ENCODE measurements around the gene PDE7B. TPM values are rescaled to one million over a fixed set of nuclear protein-coding genes. Genes with fewer than 3 reads are reported as not detected.

PDE7B gene
- total and polyA plus RNA-seq, 4 donors: 0.75 to 5.2 (median 1.3) TPM

DNA sequence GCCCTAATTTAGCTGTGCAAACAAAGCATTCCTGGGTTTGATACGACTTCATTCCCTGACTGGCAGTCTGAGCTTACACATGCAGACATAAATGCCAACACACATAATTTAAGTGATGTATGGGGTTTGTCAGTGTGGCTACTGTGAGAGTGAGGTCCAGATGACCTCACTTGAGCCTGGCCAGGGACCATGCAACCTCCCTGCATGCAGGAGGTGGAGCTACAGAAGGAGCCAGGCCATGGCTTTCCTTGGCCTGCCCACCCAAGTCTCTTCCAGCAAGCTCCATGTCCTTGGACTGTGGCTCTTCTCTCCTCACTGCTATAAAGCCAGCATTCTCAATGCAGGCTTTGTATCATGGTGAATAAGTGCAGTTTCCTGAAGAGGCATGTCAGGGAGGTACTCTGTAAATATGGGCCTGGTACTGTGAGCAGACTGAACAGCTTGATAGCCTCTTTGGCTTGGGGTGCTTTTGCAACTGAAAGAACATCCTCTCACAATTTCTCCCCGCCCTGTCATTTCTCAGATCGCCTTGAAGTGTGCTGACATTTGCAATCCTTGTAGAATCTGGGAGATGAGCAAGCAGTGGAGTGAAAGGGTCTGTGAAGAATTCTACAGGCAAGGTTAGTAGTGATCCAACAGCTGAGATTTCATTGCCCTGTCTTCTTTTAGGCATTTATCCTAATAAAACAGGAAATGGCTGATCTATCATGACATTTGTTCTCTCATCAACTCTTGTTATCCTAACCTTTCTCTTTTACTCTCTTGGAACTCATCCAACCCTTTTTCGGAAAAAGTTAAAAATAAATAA is 329.4 kb downstream of the PDE7B start:
- TF ChIP-seq, protein P1, sequence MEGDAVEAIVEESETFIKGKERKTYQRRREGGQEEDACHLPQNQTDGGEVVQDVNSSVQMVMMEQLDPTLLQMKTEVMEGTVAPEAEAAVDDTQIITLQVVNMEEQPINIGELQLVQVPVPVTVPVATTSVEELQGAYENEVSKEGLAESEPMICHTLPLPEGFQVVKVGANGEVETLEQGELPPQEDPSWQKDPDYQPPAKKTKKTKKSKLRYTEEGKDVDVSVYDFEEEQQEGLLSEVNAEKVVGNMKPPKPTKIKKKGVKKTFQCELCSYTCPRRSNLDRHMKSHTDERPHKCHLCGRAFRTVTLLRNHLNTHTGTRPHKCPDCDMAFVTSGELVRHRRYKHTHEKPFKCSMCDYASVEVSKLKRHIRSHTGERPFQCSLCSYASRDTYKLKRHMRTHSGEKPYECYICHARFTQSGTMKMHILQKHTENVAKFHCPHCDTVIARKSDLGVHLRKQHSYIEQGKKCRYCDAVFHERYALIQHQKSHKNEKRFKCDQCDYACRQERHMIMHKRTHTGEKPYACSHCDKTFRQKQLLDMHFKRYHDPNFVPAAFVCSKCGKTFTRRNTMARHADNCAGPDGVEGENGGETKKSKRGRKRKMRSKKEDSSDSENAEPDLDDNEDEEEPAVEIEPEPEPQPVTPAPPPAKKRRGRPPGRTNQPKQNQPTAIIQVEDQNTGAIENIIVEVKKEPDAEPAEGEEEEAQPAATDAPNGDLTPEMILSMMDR (IDR thresholded peaks at IDR 0.05; ENCODE audit: low read depth, low read length, missing input control): no peak
- TF ChIP-seq RXRA (IDR thresholded peaks at IDR 0.05): no peak
- peak; percentile 7 for TF ChIP-seq FOXA2 (IDR thresholded peaks at IDR 0.05)
- TF ChIP-seq, protein P2, sequence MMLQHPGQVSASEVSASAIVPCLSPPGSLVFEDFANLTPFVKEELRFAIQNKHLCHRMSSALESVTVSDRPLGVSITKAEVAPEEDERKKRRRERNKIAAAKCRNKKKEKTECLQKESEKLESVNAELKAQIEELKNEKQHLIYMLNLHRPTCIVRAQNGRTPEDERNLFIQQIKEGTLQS (IDR thresholded peaks at IDR 0.05): no peak
- TF ChIP-seq YY1 (IDR thresholded peaks at IDR 0.05): peak; percentile 34
- no peak for TF ChIP-seq EGR1 (IDR thresholded peaks at IDR 0.05; ENCODE audit: low read depth in 2 of 2)
- Histone ChIP-seq H3K27ac (ENCODE audit: low read depth in 1 of 2, low read length in 2 of 2) (no peak overlapping the region), H3K27me3 (ENCODE audit: control insufficient read depth in 4 of 4, insufficient read depth in 4 of 4, low read length in 3 of 4) (no peaks in the 10 kb centered on the region), H3K4me1 (ENCODE audit: control insufficient read depth in 4 of 4, insufficient read depth in 4 of 4, low read length in 3 of 4) (peaks cover 0 to 9% (median 5%) of the 10 kb centered on the region in 4 donors), H3K9ac (ENCODE audit: low read depth in 1 of 2, low read length in 2 of 2) (no peak overlapping the region), H3K36me3 (ENCODE audit: control insufficient read depth in 4 of 4, insufficient read depth in 3 of 4, low read depth in 1 of 4, low read length in 3 of 4) (no peaks in the 10 kb centered on the region), H3K9me3 (ENCODE audit: control insufficient read depth in 4 of 4, low read length in 3 of 4) (no peaks in the 10 kb centered on the region), H3K4me3 (ENCODE audit: low read depth in 1 of 3, low read length in 3 of 3) (no peak overlapping the region)
- WGBS: 70% methylated on average over 4 of the region's 4 CpGs
- DNase-seq (ENCODE audit: low spot score): no peak

DNA sequence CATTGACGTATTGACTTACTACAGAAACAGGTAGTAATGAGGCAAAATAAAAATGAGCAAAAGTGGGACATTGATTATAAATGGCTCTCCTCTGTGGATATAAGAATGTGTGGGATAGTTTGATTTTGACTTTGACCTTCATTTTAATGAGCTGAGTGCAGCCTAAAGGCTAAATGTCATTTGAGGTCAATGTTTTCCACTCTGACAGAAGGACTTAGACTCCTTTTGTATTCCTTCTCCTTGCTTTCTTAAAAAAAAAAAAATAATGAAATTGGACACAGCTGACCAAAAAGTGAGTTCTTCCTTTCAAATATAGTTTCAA is 330.0 kb downstream of the PDE7B start:
- Histone ChIP-seq H3K4me3 (ENCODE audit: low read depth in 1 of 3, low read length in 3 of 3) (no peak overlapping the region), H3K9ac (ENCODE audit: low read depth in 1 of 2, low read length in 2 of 2) (no peak overlapping the region), H3K4me1 (ENCODE audit: control insufficient read depth in 4 of 4, insufficient read depth in 4 of 4, low read length in 3 of 4) (peaks cover 0 to 9% (median 5%) of the 10 kb centered on the region in 4 donors), H3K9me3 (ENCODE audit: control insufficient read depth in 4 of 4, low read length in 3 of 4) (no peaks in the 10 kb centered on the region), H3K27ac (ENCODE audit: low read depth in 1 of 2, low read length in 2 of 2) (no peak overlapping the region), H3K36me3 (ENCODE audit: control insufficient read depth in 4 of 4, insufficient read depth in 3 of 4, low read depth in 1 of 4, low read length in 3 of 4) (no peaks in the 10 kb centered on the region), H3K27me3 (ENCODE audit: control insufficient read depth in 4 of 4, insufficient read depth in 4 of 4, low read length in 3 of 4) (no peaks in the 10 kb centered on the region)
- DNase-seq (ENCODE audit: low spot score): no peak
- 45% methylated on average over 1 of the region's 1 CpG for WGBS
- TF ChIP-seq, protein P3, sequence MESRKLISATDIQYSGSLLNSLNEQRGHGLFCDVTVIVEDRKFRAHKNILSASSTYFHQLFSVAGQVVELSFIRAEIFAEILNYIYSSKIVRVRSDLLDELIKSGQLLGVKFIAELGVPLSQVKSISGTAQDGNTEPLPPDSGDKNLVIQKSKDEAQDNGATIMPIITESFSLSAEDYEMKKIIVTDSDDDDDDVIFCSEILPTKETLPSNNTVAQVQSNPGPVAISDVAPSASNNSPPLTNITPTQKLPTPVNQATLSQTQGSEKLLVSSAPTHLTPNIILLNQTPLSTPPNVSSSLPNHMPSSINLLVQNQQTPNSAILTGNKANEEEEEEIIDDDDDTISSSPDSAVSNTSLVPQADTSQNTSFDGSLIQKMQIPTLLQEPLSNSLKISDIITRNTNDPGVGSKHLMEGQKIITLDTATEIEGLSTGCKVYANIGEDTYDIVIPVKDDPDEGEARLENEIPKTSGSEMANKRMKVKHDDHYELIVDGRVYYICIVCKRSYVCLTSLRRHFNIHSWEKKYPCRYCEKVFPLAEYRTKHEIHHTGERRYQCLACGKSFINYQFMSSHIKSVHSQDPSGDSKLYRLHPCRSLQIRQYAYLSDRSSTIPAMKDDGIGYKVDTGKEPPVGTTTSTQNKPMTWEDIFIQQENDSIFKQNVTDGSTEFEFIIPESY (IDR thresholded peaks at IDR 0.05): no peak
- TF ChIP-seq JUND (IDR thresholded peaks at IDR 0.05) (no peak), SP1 (IDR thresholded peaks at IDR 0.05) (peak; percentile 48), HNF4A (conservative IDR thresholded peaks at IDR 0.05) (peak; percentile 44 to 55), GABPA (IDR thresholded peaks at IDR 0.05 in 1 of 2, conservative IDR thresholded peaks at IDR 0.05 in 1 of 2) (no peak), YY1 (IDR thresholded peaks at IDR 0.05) (no peak), NR2F2 (IDR thresholded peaks at IDR 0.05) (peak; percentile 98), RAD21 (IDR thresholded peaks at IDR 0.05) (no peak), HNF4G (IDR thresholded peaks at IDR 0.05) (no peak), EGR1 (IDR thresholded peaks at IDR 0.05; ENCODE audit: low read depth in 2 of 2) (no peak), RXRA (IDR thresholded peaks at IDR 0.05) (peak; percentile 83 to 93), FOXA1 (IDR thresholded peaks at IDR 0.05) (no peak), FOXA2 (IDR thresholded peaks at IDR 0.05) (no peak), TAF1 (conservative IDR thresholded peaks at IDR 0.05) (no peak)
- TF ChIP-seq, protein P1 (IDR thresholded peaks at IDR 0.05; ENCODE audit: low read depth, low read length, missing input control): no peak
- TF ChIP-seq, protein P2 (IDR thresholded peaks at IDR 0.05): no peak
- TF ChIP-seq, protein P4, sequence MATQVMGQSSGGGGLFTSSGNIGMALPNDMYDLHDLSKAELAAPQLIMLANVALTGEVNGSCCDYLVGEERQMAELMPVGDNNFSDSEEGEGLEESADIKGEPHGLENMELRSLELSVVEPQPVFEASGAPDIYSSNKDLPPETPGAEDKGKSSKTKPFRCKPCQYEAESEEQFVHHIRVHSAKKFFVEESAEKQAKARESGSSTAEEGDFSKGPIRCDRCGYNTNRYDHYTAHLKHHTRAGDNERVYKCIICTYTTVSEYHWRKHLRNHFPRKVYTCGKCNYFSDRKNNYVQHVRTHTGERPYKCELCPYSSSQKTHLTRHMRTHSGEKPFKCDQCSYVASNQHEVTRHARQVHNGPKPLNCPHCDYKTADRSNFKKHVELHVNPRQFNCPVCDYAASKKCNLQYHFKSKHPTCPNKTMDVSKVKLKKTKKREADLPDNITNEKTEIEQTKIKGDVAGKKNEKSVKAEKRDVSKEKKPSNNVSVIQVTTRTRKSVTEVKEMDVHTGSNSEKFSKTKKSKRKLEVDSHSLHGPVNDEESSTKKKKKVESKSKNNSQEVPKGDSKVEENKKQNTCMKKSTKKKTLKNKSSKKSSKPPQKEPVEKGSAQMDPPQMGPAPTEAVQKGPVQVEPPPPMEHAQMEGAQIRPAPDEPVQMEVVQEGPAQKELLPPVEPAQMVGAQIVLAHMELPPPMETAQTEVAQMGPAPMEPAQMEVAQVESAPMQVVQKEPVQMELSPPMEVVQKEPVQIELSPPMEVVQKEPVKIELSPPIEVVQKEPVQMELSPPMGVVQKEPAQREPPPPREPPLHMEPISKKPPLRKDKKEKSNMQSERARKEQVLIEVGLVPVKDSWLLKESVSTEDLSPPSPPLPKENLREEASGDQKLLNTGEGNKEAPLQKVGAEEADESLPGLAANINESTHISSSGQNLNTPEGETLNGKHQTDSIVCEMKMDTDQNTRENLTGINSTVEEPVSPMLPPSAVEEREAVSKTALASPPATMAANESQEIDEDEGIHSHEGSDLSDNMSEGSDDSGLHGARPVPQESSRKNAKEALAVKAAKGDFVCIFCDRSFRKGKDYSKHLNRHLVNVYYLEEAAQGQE (IDR thresholded peaks at IDR 0.05): no peak
- TF ChIP-seq, protein P5, sequence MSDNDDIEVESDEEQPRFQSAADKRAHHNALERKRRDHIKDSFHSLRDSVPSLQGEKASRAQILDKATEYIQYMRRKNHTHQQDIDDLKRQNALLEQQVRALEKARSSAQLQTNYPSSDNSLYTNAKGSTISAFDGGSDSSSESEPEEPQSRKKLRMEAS (IDR thresholded peaks at IDR 0.05): no peak
